ENCODE results near the gene FAM47E. TPM values are rescaled to one million over a fixed set of nuclear protein-coding genes. Genes with fewer than 3 reads are reported as not detected.

FAM47E gene
- total and polyA plus RNA-seq, 2 experiments from 2014 or later = 9.3 to 11.1 TPM

DNA sequence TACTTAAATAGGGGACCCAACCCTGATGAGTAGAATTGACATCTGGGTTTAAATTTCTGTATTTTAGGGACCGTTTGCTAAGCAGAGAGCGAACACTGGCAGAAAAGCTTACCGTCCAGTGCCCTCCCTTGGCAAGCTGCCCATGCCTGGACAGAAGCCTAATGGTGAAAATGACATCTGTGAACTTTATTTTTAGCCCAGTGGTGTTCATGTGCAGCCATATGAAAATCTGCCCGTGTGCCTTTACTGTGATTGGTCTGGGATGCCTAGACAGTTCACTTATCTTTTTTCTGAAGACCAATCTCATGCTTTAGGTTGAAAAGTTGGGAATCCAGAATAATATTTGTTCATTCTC is 56.1 kb downstream of the FAM47E start:
- no peaks in the 10 kb centered on the region for H3K27me3 ChIP-seq
- H2AFZ ChIP-seq = peak overlapping the region; percentile 85
- H3K9me2 ChIP-seq (replicated peaks; ENCODE audit: insufficient read depth) = no peaks in the 10 kb centered on the region
- 74% methylated on average over 4 of the region's 4 CpGs for WGBS (ENCODE audit: low lambda C conversion rate, missing lambda C conversion rate)
- H3K4me1 ChIP-seq (ENCODE audit: insufficient read depth) = peaks cover 9% of the 10 kb centered on the region
- peaks cover 60% of the 10 kb centered on the region for H3K79me2 ChIP-seq
- peak overlapping the region; percentile 83 for H3K4me2 ChIP-seq
- H3K9me3 ChIP-seq (ENCODE audit: low read depth) = no peaks in the 10 kb centered on the region
- peak; percentile 34 for DNase-seq (ENCODE audit: low spot score)
- H4K20me1 ChIP-seq (ENCODE audit: insufficient read depth, poor library complexity, severe bottlenecking) = no peaks in the 10 kb centered on the region
- H3K36me3 ChIP-seq (replicated peaks; ENCODE audit: insufficient read depth, low read depth) = no peaks in the 10 kb centered on the region
- peak overlapping the region; percentile 77 for H3K4me3 ChIP-seq
- H3K27ac ChIP-seq = peak overlapping the region; percentile 99
- TF ChIP-seq EZH2phosphoT487 (IDR thresholded peaks at IDR 0.05; ENCODE audit: low read depth, severe bottlenecking, unreplicated experiment) = no peak
- no peak for TF ChIP-seq EZH2 (IDR thresholded peaks at IDR 0.05; ENCODE audit: borderline replicate concordance)
- TF ChIP-seq, protein P1, sequence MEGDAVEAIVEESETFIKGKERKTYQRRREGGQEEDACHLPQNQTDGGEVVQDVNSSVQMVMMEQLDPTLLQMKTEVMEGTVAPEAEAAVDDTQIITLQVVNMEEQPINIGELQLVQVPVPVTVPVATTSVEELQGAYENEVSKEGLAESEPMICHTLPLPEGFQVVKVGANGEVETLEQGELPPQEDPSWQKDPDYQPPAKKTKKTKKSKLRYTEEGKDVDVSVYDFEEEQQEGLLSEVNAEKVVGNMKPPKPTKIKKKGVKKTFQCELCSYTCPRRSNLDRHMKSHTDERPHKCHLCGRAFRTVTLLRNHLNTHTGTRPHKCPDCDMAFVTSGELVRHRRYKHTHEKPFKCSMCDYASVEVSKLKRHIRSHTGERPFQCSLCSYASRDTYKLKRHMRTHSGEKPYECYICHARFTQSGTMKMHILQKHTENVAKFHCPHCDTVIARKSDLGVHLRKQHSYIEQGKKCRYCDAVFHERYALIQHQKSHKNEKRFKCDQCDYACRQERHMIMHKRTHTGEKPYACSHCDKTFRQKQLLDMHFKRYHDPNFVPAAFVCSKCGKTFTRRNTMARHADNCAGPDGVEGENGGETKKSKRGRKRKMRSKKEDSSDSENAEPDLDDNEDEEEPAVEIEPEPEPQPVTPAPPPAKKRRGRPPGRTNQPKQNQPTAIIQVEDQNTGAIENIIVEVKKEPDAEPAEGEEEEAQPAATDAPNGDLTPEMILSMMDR (IDR thresholded peaks at IDR 0.05; ENCODE audit: poor library complexity) = no peak

- Histone ChIP-seq H3K4me1 (ENCODE audit: insufficient read depth) (peaks cover 6% of the 10 kb centered on the region), H3K9me2 (replicated peaks; ENCODE audit: insufficient read depth) (no peaks in the 10 kb centered on the region), H4K20me1 (ENCODE audit: insufficient read depth, poor library complexity, severe bottlenecking) (no peaks in the 10 kb centered on the region), H3K79me2 (peaks cover 54% of the 10 kb centered on the region), H3K9me3 (ENCODE audit: low read depth) (no peaks in the 10 kb centered on the region), H3K27ac (peak overlapping the region; percentile 68), H3K4me3 (no peak overlapping the region), H2AFZ (no peak overlapping the region), H3K4me2 (peak overlapping the region; percentile 83), H3K27me3 (no peaks in the 10 kb centered on the region), H3K36me3 (replicated peaks; ENCODE audit: insufficient read depth, low read depth) (no peaks in the 10 kb centered on the region)
- peak; percentile 80 for DNase-seq (ENCODE audit: low spot score)
- TF ChIP-seq, protein P1 (IDR thresholded peaks at IDR 0.05; ENCODE audit: poor library complexity) = no peak
- TF ChIP-seq EZH2 (IDR thresholded peaks at IDR 0.05; ENCODE audit: borderline replicate concordance) (no peak), EZH2phosphoT487 (IDR thresholded peaks at IDR 0.05; ENCODE audit: low read depth, severe bottlenecking, unreplicated experiment) (no peak)
- WGBS (ENCODE audit: low lambda C conversion rate, missing lambda C conversion rate) = 69% methylated on average over 6 of the region's 6 CpGs
Observed at GRCh38 chr4:76308548-76308947, 57.0 kb downstream of the FAM47E start.

DNA sequence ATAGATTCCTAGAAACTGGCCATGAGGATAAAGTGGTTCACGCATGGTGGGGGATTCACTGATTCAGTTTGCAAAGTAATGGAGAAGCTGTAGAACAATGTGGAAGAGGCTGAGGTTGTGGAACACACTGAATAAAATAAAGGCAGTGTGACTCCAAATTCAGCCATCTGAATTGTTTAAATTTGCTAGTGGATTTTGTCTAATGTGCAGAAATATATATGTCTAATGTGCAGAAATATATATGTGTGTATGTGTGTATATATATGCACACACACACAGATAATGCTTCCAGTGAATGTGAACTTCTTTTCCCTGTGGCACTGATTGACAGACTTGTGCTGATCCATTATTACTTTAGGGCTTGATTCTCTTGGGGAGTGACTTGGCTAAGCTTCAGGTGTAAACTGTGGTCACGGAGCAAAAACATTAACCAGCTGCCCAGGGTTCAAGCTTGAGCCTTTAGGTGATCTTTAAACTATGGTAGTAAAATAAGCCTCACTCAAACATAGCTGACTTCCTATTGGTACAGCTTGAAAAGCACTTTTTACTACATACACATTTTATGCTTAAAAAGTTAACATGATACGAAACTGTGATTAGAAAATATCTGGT is 58.5 kb downstream of the FAM47E start:
- Histone ChIP-seq H3K4me3 (no peak overlapping the region), H3K27ac (no peak overlapping the region), H3K27me3 (no peaks in the 10 kb centered on the region), H3K4me1 (ENCODE audit: insufficient read depth) (peaks cover 6% of the 10 kb centered on the region), H4K20me1 (ENCODE audit: insufficient read depth, poor library complexity, severe bottlenecking) (no peaks in the 10 kb centered on the region), H3K4me2 (peak overlapping the region; percentile 11), H3K9me2 (replicated peaks; ENCODE audit: insufficient read depth) (no peaks in the 10 kb centered on the region), H3K36me3 (replicated peaks; ENCODE audit: insufficient read depth, low read depth) (no peaks in the 10 kb centered on the region), H2AFZ (no peak overlapping the region), H3K79me2 (peaks cover 39% of the 10 kb centered on the region), H3K9me3 (ENCODE audit: low read depth) (no peaks in the 10 kb centered on the region)
- DNase-seq (ENCODE audit: low spot score) = no peak
- TF ChIP-seq EZH2phosphoT487 (IDR thresholded peaks at IDR 0.05; ENCODE audit: low read depth, severe bottlenecking, unreplicated experiment) (no peak), EZH2 (IDR thresholded peaks at IDR 0.05; ENCODE audit: borderline replicate concordance) (no peak)
- TF ChIP-seq, protein P1 (IDR thresholded peaks at IDR 0.05; ENCODE audit: poor library complexity) = no peak
- WGBS (ENCODE audit: low lambda C conversion rate, missing lambda C conversion rate) = 80% methylated on average over 3 of the region's 3 CpGs

Measured in hepatocyte (in vitro differentiated cells).